Mesodermal cell (in vitro differentiated cells): ENCODE data around the gene MYO1A.
"Not testable (repeated sequence)": the region's sequence is repeated elsewhere in the genome, so short reads cannot be mapped to it uniquely, and the experiment has no call there.

Experiments used
- H3K27ac ChIP-seq: 2 replicates; pipeline ENCODE4 v1.7.0; 2013; ENCODE audit warnings: mild to moderate bottlenecking, low read depth, low read length, moderate library complexity; ENCODE audit not compliant: severe bottlenecking
- H3K36me3 ChIP-seq: 2 replicates; pipeline ENCODE4 v1.7.1; 2013; ENCODE audit warnings: mild to moderate bottlenecking, low read length, moderate library complexity; ENCODE audit not compliant: control insufficient read depth, insufficient read depth
- H3K4me1 ChIP-seq: one replicate; pipeline ENCODE4 v1.7.1; 2013; ENCODE audit warnings: mild to moderate bottlenecking, low read length; ENCODE audit not compliant: insufficient read depth, control insufficient read depth, poor library complexity, severe bottlenecking
- H3K4me3 ChIP-seq: 2 replicates; pipeline ENCODE4 v1.7.0; 2013; ENCODE audit warnings: low read length, control low read depth, mild to moderate bottlenecking; ENCODE audit not compliant: insufficient read depth, poor library complexity, severe bottlenecking; ENCODE audit errors: extremely low read depth
- H3K9me3 ChIP-seq: 2 replicates; pipeline ENCODE4 v1.7.1; 2013; ENCODE audit warnings: mild to moderate bottlenecking, low read length, moderate library complexity; ENCODE audit not compliant: control insufficient read depth
- WGBS, 2 experiments: methylation state at CpG; one replicate each; pipeline ENCODE4 v1.1.5; 2013; ENCODE audit warnings: missing lambda C conversion rate in 2 of 2; ENCODE audit not compliant: insufficient coverage in 2 of 2; 5-methylcytosine and 5-hydroxymethylcytosine counted together

MYO1A gene

GRCh38 chr12:57029457-57029856 is 20.5 kb downstream of the MYO1A start:
- Histone ChIP-seq H3K4me1 (no peaks in the 10 kb centered on the region), H3K36me3 (no peaks in the 10 kb centered on the region), H3K4me3 (no peak overlapping the region), H3K9me3 (no peaks in the 10 kb centered on the region), H3K27ac (no peak overlapping the region)
- WGBS, 2 experiments, result 84 to 98% methylated on average over 3 to 5 of the region's 7 CpGs

GRCh38 chr12:57027805-57028153 is 22.1 kb downstream of the MYO1A start:
- Histone ChIP-seq H3K36me3 (no peaks in the 10 kb centered on the region), H3K4me3 (no peak overlapping the region), H3K27ac (no peak overlapping the region), H3K4me1 (no peaks in the 10 kb centered on the region), H3K9me3 (no peaks in the 10 kb centered on the region)
- WGBS, 2 experiments, result 81 to 100% methylated on average over 1 to 3 of the region's 5 CpGs

GRCh38 chr12:57027011-57027804 is 22.7 kb downstream of the MYO1A start:
- Histone ChIP-seq H3K4me3 (no peak overlapping the region), H3K27ac (no peak overlapping the region), H3K9me3 (no peaks in the 10 kb centered on the region), H3K36me3 (no peaks in the 10 kb centered on the region), H3K4me1 (no peaks in the 10 kb centered on the region)
- WGBS, 2 experiments, result 84 to 86% methylated on average over 7 to 9 of the region's 13 CpGs

- 80 to 100% methylated on average over 1 of the region's 2 CpGs for WGBS, 2 experiments
- no peaks in the 10 kb centered on the region for H3K4me1 ChIP-seq
- no peak overlapping the region for H3K4me3 ChIP-seq
- no peak overlapping the region for H3K27ac ChIP-seq
- no peaks in the 10 kb centered on the region for H3K36me3 ChIP-seq
- H3K9me3 ChIP-seq, result no peaks in the 10 kb centered on the region
These were observed 24.7 kb downstream of the MYO1A start for GRCh38 chr12:57025196-57025595.

DNA sequence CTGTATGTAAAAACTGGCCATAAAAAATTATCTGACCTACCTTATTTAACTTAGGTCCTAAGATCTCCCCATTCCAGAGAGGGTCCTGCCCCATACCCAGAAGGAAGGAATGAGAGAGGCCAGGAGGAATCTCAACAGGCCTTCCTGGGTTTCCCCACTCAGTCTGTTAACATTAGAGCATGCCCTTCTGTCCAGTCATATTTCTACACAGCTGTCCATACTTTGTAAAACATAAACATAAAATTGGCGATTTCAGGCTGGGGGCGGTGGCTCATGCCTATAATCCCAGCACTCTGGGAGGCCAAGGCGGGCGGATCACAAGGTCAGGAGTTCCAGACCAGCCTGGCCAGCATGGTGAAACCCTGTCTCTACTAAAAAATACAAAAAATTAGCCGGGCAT is 27.6 kb downstream of the MYO1A start:
- not testable (repeated sequence) for H3K9me3 ChIP-seq, H3K27ac ChIP-seq, H3K4me1 ChIP-seq, H3K36me3 ChIP-seq, H3K4me3 ChIP-seq
- WGBS, 2 experiments, result 89 to 100% methylated on average over 2 to 4 of the region's 5 CpGs

- peaks cover 5% of the 10 kb centered on the region for H3K4me1 ChIP-seq
These were observed 29.8 kb downstream of the MYO1A start for GRCh38 chr12:57019983-57020719.

DNA sequence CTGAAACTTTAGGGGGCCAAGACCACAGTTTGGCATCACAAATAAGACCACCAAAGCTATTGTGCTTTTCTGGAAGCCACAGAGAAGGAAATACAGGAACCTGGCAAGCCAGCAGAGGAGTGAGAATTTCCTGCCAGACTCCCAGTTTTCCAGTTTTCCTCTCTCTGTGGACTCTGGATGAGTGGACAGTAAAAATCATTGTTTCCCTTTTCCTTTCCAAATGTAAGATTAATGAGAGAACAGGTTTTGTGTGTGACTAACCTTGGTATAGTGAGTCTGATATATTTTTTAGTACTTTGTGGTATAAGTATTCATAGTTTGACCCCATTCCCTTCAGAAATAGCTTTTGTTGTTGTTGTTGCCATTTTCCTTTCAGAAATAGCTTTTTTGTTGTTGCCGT is 31.0 kb downstream of the MYO1A start:
- H3K36me3 ChIP-seq, result no peaks in the 10 kb centered on the region
- 100% methylated on average over 1 of the region's 1 CpG for WGBS, 2 experiments
- no peak overlapping the region for H3K4me3 ChIP-seq
- no peak overlapping the region for H3K27ac ChIP-seq
- H3K9me3 ChIP-seq, result no peaks in the 10 kb centered on the region
- H3K4me1 ChIP-seq, result peaks cover 5% of the 10 kb centered on the region

More at GRCh38 chr12:57019983-57020719, 29.8 kb downstream of the MYO1A start:
- Histone ChIP-seq H3K9me3 (no peaks in the 10 kb centered on the region), H3K4me3 (no peak overlapping the region), H3K27ac (no peak overlapping the region), H3K36me3 (no peaks in the 10 kb centered on the region)
- whole genome bisulfite sequencing, 2 experiments, result 94 to 97% methylated on average over 5 to 6 of the region's 9 CpGs

DNA sequence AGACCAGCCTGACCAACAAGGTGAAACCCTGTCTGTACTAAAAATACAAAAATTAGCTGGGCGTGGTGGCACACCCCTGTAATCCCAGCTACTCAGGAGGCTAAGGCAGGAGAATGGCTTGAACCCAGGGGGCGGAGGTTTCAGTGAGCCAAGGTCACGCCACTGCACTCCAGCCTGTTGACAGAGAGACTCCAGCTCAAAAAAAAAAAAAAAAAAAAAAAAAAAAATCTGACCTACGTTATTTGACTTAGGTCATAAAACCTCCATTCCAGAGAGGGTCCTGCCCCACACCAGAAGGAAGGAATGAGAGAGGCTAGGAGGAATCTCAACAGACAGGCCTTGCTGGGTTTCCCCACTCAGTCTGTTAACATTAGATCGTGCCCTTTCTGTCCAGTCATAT is 31.6 kb downstream of the MYO1A start:
- not testable (repeated sequence) for H3K4me1 ChIP-seq, H3K9me3 ChIP-seq, H3K4me3 ChIP-seq, H3K27ac ChIP-seq, H3K36me3 ChIP-seq
- WGBS, 2 experiments, result 100% methylated on average over 2 of the region's 5 CpGs

DNA sequence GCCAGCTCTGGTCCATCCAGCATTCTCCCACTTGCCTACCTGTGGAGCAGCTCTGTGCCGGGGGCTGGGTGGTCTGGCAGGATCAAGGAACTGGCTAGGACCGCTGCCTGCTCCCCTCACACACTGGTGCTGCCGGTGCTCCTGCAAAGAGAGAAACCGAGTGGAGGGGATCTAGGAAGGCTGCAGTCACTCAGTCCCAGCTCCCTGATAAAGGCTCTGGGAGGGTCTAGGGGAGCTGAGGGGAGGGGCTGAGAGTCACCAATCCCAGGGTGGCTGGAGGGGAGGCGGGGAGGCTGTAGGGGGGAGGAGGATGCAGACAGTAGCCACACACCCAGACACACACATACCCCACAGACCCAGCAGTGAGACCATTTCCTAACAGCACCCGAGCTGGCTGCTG is 33.6 kb downstream of the MYO1A start, which contains the start of gene TAC3:
Gene TAC3, minus strand, starts transcription at position 182 of the 400 bp plus-strand sequence. CDS start 732 bp downstream, outside the sequence.
- peaks cover 7% of the 10 kb centered on the region for H3K4me1 ChIP-seq
- H3K4me3 ChIP-seq, result no peak within 1 kb of the TSS
- no peaks in the 10 kb centered on the region for H3K36me3 ChIP-seq
- WGBS, 2 experiments, result 40 to 60% methylated on average over 1 of the region's 6 CpGs
- H3K27ac ChIP-seq, result no peak within 1 kb of the TSS
- H3K9me3 ChIP-seq, result no peaks in the 10 kb centered on the region

GRCh38 chr12:57012600-57013465 is 37.1 kb downstream of the MYO1A start:
- Histone ChIP-seq H3K27ac (no peak overlapping the region), H3K9me3 (no peaks in the 10 kb centered on the region), H3K36me3 (no peaks in the 10 kb centered on the region), H3K4me1 (peaks cover 23% of the 10 kb centered on the region), H3K4me3 (no peak overlapping the region)
- 85 to 93% methylated on average over 4 of the region's 7 CpGs for WGBS, 2 experiments
